IPS DF 4.7 (cell line): ENCODE measurements around the gene CA12.
"Not testable (repeated sequence)": the region's sequence is repeated elsewhere in the genome, so short reads cannot be mapped to it uniquely, and the experiment has no call there.

Experiments used
- DNase-seq: peaks from one replicate; pipeline ENCODE4 v3.0.0-alpha.2; 2013; ENCODE audit warnings: low spot score; ENCODE audit errors: extremely low read depth

The CA12 gene

DNA sequence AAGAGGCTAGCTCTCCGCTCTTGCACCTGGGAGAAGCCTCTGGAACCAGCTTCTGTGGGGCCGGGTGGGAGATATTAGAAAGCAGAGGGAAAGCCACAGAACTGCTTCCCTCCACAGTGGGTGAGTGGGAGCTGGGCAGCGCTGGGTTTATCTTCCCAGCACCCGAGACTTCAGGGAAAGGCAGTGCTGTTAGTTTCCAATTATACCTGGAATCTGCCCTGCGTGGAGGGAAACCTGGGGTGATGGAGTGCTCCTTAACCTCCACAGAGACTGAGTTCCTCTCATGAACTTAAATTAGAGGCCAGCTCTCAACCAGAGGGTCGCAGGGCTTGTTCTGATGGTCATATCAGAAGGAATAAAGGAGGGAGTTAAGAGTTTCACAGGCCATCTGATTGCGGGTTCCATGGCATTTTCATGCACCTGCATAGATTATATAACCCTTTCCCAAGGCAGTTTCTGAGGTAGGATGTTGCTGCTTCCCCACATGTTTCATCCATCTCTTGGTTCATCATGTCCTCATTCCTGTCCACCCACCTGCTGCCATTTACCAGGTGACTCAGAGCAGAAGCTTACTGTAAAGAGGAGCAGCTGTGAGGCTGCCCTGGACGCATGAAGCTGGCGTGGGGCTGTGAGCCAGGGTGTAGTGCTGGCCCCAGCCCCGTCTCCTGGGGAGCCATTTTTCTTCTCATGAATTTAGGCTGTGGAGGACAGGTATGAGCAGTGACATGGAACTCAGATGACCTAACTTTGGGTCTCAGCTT, 42.5 kb downstream of the CA12 start:
- no peak for DNase-seq

DNA sequence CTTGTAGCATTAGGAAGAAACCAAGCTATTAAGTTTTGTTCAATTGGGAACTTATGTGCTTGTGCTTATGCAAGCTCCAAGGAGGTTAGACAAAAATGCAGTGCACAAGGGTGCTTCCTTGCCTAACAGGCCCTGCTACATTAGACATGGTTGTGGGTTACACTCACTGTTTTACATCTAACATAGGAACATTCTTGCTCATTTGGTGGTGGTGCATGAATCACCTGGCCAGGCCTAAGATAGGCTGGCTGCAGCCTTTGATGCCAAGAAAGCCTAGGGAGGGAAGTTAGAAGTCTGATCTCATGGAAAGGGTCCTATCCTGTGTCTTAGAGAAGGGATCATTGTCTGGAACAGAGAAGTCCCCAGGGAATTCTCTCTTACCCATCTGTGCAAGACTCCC, 43.5 kb downstream of the CA12 start:
- DNase-seq: no peak

DNA sequence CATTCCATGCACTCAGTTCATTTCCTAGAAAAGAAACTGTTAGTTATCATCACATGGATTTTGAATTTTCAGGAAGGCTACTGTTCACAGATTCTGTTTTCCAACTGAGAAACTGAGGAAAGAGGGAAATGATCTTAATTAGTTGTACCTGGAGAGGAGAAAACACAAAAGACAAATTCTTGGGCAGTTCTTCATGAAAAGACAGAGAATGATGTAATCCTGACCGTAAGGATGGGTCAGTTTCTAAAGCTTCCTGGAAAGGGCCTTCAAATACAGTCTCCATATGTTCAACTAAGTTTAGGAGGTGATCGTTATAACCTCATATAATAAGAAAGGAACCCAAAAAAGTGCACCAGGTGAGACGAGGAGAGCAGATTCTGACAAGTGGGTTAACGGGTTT, 44.6 kb downstream of the CA12 start:
- DNase-seq: no peak

DNA sequence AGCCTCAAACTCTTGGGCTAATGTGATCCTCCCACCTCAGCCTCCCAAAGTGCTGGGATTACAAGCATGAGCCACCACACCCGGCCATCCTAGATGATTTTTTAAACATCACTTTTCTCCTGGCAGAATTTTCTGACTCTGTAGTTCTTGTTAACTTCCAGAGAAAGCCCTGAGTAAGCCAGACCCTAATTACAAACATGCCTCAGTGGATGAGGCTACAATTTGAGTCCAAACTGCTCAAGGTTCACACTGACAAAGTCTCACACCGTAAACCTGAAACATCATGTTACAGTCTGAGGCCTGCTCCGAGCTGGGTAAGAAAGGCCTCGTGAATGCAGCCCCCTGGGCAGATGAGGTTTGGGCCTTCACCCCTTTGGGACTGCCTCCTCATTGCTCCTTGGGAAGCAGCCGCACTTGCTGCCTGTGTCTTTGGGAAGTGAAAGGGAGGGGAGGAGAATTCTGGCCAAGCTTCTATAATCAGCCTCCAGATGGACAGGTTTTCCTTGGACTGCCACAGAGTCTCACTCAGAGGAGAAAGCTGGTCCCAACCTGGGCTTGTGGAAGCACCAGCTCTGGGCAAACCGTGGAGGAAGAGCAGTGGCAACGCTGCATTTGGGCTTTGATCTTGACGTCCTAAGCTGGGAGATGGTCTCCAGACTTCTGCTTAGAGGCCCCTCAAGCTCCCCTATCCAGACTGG, 46.0 kb downstream of the CA12 start:
- DNase-seq: no peak

DNA sequence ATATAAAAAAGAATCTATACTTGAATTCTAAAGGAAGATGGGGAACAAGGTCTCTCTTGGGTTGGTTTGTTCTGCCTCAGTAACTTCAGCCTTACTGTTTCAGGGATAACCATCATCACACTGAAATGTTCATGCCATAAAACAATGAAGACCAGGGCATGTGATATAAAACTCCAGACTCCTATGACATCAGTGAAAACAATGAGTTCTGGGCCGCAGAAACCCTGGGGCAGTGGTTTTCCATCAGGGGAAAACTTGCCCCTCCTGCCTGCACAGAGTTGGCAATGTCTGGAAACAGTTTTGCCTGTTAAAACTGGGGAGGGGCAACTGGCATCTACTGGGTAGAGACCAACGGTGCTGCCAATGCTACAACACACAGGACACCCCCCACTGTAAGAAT, 46.8 kb downstream of the CA12 start:
- DNase-seq: no peak

DNA sequence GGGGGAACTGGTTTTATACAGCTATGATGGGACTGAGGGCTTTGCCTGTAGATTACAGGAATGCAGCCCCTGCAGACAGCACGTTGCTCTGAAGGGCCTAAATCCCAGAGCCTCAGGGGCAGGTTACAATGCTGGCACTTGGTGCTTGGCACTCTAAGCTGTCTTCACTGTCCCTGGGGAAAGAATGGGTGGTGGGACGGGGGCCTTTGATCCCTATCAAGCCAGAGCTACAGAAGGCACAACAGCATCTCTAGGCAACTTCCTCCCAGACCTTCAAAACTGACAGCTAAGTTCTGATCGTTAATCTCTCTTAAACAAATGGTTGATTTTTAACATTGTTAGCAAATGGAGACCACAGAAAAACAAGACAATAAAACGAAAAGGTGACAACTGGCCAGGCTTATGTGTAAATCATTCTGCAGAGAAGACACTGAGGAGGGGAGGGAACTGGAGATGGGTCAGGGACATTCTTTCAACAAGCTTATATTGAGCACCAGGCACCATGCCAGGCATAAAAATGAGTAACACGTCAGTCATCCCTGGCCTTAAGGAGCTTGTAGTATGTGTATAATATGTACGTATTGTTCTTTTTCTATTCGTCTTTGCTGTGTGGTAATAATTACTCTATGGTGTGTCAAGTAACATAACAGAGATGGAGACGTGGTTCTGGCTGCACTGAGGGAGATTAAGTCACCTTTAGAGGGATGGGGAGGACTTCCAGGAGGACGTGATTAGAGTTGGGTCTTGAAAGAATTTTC, 49.1 kb downstream of the CA12 start:
- DNase-seq: no peak

DNA sequence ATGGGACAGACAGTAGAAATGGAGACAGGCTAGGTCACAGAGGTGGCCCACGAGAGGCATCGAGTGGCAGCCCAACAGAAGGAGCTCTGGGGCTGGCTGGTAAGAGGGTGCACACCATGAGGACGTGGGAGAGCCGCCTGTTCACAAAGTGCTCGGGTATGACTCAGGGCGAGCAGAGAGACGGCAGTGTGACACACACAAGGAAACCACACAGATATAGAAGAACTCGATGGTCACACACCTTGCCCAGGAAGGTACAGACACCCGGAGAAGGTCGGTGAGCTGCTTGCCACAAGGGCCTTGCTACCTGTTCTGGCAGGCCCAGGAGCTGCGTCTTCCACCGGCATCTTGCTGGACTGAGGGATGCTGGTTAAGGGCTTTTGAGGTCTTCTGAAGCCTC, 50.2 kb downstream of the CA12 start:
- no peak for DNase-seq

DNA sequence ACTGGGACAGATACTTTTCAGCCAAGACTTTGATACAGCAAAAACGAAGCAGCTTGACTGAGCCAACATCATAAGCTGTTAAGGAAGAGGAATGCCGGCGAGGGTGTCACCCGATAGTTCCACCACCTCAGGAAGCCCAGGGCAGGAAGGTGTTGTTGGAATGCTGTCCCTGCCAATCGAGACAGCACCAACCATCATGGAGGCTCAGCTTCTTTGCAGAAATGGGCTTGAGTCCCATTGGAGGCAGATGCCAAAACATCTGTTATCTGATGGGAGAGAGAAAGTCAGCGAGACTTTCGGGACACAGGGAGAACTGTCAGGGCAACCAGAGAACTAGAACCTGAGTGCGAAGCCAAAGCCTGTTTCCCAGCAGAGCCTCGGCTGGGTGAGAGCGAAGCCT, 50.7 kb downstream of the CA12 start:
- DNase-seq: no peak

DNA sequence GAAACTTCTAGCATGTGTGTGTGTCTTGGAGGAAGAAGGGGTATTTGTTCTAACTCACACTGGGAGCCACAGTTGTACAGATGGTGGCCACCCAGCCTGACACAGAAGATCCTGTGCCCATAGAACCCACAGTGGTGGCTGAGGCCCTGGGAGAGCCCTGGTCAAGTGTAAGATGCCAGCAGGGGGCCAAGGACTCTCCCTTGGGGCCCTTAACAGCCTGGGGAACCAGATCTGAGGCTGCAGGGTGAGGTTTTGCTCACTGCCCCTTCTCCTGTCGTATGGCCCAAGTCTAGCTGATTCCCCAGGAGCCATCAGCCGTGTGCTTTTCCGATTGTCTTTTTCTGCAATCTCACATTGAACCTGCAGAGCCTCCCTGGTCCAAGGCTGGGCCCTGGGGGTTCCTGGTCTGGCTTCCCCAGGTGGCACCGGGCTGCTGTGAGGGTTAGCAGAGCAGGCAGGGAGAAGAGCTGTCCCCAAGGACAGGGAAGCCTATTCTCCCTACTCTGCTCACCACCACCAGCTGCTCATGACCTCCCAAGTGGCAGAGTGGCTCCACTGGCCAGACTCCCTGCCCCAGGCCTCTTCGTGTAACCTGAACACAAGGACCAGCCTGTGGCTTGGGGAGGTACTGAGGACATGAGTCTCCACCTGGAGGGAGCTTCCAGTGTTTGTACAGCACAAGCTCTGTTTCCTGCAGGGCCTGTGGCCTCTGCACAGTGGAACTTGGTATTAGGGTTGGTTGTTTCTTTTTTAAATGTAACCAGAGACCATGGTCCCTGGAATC, 51.9 kb downstream of the CA12 start:
- DNase-seq: no peak

DNA sequence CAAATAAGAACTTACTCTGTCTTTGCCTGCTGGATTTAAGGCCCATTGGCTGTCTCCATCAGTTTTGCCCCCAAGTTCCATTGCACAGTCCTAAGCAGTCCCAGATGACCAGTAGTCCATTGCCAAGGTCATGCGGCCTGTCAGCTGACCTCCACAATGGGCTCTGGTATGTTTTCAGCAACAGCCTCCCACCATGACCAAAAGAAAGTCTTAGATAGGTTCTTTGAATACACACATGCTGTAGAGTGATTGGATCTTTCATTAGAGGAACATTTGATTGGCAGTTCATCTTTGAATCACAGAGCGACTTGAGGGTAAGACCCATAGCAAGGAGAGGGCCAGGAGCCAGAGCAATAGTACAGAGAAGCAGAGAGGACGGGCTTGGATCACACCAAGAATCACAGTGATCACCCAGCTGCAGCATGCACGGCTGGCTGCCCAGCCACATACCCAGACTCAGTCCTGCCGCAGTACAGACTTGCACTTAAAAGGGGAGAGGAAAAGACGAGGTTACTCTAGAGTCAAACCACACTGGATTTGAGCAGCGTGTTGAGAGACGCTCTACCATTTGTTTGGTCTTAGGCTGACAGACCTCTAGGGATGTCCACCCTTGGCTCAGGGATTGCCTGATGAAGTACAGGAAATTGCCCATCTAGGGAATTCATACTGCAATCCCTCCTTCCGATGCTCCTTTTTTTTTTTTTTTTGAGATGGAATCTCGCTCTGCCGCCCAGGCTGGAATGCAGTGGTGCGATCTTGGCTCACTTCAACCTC, 53.8 kb downstream of the CA12 start:
- no peak for DNase-seq

DNA sequence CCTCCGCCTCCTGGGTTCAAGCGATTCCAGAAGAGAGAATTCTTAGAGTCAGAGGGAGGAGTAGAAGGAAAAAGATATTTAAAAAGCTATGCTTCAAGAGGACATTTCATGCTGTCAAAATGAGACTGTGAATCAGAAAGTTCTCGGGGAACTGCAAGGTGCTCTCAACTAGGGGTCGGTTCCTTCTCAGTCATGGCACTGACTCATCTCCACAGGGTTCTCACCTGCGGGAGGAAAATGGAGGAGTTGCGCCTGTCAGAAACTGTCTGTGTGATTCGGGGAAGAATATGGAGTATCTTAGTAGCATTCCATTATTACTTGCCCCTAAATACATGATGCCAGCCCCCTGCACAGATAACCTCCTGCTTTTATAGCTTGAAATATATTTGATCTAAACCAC, 56.9 kb downstream of the CA12 start:
- DNase-seq: no peak

DNA sequence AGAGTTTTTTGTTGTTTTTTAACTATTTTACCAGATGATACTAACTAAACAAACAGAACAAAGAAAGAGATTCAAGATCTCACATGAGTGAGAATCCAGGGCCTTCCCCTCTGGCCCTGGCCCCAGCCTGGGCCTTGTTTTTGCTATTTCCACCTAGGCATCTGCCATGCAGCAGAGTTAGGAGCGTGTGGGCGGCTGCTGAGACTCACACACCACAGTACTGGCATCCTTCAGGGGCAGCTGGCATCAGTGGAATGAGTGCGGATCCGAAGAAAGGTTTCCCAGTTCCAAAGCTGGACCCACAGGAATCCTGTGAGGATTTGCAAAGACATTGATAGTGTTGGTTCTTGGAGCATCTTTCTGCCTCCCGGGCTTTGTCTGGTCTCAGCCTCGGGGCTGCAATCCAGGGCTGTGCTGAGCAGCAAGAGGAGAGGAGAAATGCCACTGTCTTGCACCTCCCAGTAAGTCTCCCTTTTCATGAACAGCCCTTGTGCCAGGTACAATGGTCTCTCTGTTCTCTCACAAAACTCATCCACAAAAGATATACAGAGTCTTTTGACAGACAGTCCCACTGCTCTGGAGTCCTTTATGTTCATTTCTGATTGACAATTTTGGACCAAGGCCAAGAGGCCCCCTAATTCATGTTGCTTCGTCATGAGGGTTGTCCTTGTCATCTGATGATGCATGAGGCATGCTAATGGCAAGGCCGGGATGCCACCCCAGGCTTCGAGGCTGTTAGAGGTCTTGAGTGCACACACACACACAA, 57.7 kb downstream of the CA12 start:
- DNase-seq: no peak

DNA sequence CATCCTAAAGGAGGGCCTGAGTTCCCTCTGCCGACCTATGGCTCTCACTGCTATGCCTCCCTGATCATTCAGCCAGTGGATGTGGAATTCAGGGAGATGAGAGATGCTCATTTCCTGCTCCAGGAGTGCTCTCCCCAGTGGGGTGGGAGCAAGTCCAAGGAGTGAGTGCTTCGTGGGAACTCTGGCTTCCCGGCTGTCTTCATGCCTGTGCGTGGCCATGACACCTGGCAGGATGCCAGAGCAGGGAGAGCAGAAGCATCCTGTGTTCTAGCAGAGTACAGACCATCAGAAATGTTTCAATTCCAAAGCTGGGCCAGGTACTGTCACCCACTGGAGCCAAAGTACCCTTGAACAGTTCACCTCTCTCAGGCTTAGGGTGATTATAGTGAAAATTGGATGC, 59.1 kb downstream of the CA12 start:
- DNase-seq: no peak

DNA sequence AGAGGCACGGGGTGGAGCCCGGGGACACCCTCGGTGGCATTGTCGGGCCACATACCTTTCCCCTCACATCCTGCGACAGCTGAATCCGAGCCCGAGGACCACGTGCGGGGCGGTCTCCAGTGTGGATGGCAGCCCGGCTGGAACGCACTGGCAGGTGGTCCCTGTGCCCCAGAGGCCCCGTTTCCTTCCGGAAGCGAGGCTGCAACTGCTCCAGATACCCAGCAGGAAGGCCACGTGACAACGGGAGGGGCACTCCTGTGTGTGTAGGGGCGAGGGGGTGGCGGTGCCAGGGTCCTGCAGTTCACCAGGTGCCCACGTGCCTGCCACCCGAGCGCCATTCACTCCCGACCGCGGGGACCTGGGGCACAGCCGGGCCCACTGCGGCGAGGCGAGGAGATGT, 60.2 kb downstream of the CA12 start:
- no peak for DNase-seq

DNA sequence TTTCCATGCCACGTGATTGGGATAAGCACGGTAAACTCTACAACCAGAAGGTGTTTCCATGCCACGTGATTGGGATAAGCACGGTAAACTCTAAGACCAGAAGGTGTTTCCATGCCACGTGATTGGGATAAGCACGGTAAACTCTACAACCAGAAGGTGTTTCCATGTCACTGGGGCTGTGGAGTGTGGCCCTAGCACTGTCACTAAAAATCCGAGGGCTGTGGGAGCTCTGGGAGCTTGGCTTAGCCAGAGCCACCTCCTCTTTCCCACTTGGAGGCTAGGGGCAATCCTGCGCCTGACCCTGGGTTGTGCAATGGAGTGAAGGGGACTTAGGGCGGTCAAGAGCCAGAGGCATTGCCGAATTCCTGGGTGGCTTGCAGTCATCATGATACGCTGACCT, 60.7 kb downstream of the CA12 start:
- not testable (repeated sequence) for DNase-seq

DNA sequence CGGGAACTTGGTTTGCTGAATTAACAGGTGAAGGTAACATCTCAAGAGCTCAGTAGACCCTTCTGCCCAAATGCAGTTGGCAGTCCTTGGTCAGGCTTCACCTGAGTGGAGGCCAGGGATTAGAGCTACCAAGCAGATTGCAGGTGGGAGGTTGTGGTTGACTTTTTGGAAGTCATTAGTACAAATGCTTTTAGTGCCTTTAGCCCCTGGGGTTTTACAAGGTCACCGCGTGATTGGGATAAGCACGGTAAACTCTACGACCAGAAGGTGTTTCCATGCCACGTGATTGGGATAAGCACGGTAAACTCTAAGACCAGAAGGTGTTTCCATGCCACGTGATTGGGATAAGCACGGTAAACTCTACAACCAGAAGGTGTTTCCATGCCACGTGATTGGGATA, 61.2 kb downstream of the CA12 start:
- DNase-seq: not testable (repeated sequence)

DNA sequence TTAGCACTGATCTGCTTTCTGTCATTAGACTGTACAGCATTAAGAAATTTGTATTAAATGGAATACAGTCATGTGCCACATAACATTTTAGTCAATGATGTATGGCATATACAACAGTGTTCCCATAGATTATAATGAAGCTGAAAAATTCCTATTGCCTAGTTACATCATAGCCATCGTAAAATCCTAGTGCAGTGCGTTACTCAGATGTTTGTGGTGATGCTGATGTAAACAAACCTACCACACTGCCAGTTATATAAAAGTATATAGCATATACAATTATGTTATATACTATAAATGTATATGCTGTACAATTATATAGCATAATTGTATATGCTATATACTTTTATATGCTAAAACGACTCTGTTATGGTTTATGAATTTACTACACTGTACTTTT, 62.6 kb downstream of the CA12 start:
- DNase-seq: no peak

DNA sequence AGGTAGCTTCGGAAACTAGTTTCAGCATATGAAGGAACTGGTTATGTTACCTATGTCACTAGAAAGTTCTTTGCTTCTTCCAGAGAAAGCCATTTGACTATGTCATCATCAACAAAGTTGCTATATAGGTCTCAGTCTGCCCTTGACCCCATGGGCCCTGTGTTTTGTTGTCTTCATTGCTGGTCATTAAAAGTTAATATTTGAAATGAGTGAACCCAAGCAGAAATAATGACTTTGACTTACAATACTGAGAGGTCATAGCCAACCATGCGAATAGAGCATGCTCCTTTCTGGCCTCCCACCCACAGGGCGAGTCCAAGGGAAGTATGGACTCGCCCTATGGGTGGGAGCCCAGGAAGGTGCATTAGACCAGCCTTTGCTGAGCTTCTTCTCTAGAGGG, 63.3 kb downstream of the CA12 start:
- no peak for DNase-seq

DNA sequence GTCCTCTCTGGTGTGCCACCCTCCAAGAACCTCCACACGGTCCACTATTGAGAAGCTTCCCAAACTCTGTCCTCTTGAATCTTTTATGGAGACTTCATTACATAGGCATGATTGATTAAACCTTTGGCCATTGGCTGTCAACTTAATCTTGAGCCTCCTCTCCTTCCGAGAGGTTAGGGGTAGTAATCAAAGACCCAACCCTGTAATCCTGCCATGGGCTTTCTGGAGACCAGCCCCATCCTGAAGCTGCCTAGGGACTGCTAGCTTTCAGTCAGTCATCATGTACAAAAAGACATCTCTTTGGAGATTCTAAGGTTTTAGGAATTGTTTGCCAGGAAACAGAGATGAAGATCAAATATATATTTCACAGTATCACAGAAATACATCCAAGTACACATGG, 67.2 kb downstream of the CA12 start:
- DNase-seq: no peak

DNA sequence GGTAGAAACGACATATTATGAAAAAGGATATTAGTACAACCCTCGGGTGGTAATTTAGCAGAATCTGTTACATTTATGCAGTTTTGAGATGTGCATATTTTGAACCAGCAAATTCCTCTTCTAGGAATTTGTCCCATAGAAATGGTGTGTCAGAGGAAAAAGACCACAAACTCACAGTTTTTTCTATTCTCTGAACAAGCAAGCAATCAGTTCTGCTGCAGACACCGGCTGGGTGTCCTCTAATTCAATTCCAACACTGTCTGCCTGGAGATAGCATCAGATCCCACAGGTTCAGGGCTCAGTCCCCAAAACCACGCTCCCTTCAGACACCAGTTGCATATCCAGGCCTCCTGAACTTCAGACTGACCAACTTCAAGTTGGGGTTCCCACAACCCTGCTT, 67.8 kb downstream of the CA12 start:
- DNase-seq: no peak
